Naive thymus-derived CD4-positive, alpha-beta T cell (primary cell): ENCODE results near the gene FBL. TPM values are rescaled to one million over a fixed set of nuclear protein-coding genes. Genes with fewer than 3 reads are reported as not detected.
A peak's percentile ranks its signal among the peaks of the same experiment; 100 is the strongest.
"Not testable (repeated sequence)": the region's sequence is repeated elsewhere in the genome, so short reads cannot be mapped to it uniquely, and the experiment has no call there.

Source experiments
- ATAC-seq: fragments of 150-1000 bp; cut with Tn5 transposase; 2 replicates; pipeline ENCODE4 v1.10.0; 2021; ENCODE audit warnings: mild to moderate bottlenecking, moderate library complexity
- CTCF ChIA-PET: fragments of 350-600 bp; sonication (Branson Sonifier 250); formaldehyde crosslinking; loops from one replicate; lab custom pipeline; 2021; ENCODE audit warnings: antibody characterized with exemption; lab: Charles Lee
- POLR2A ChIA-PET: fragments of 350-600 bp; sonication (Branson Sonifier 250); formaldehyde crosslinking; loops from one replicate; lab custom pipeline; 2021; ENCODE audit warnings: antibody characterized with exemption, inconsistent platforms; lab: Charles Lee
- DNase-seq, 9 donors: peaks; one replicate each; pipeline versions ENCODE4 v3.0.0 to v3.0.0-alpha.2; 2020 to 2022; ENCODE audit warnings: mixed read lengths in 1 of 9
- H3K27ac ChIP-seq: one replicate; pipeline ENCODE4 v1.7.0; 2013; ENCODE audit warnings: mild to moderate bottlenecking, low read depth, low read length, moderate library complexity
- H3K27me3 ChIP-seq, 2 donors: one replicate each; pipeline ENCODE4 v1.7.0; 2013; ENCODE audit warnings: low read length in 2 of 2, mild to moderate bottlenecking in 2 of 2, moderate library complexity in 2 of 2; ENCODE audit not compliant: control insufficient read depth in 2 of 2, insufficient read depth in 2 of 2
- H3K36me3 ChIP-seq, 3 experiments: 1 replicate in 2 of 3; 2 replicates in 1 of 3; pipeline ENCODE4 v1.7.0; 2013; ENCODE audit warnings: low read length in 3 of 3, mild to moderate bottlenecking in 3 of 3, moderate library complexity in 1 of 3; ENCODE audit not compliant: insufficient read depth in 3 of 3, control insufficient read depth in 2 of 3
- H3K4me1 ChIP-seq, 2 donors: one replicate each; pipeline ENCODE4 v1.7.0; 2013; ENCODE audit warnings: low read length in 2 of 2, mild to moderate bottlenecking in 2 of 2, moderate library complexity in 1 of 2; ENCODE audit not compliant: control insufficient read depth in 2 of 2, insufficient read depth in 2 of 2
- H3K4me3 ChIP-seq: 2 replicates; pipeline ENCODE4 v1.7.0; 2013; ENCODE audit warnings: mild to moderate bottlenecking, low read length
- H3K9me3 ChIP-seq, 3 experiments: 1 replicate in 2 of 3; 2 replicates in 1 of 3; pipeline ENCODE4 v1.7.0; 2013; ENCODE audit warnings: low read length in 3 of 3; ENCODE audit not compliant: control insufficient read depth in 2 of 3
- H3K27ac Mint-ChIP-seq, 9 donors: one replicate each; pipeline ENCODE4 v1.8.0; 2020 to 2022; ENCODE audit warnings: mixed read lengths in 9 of 9, mild to moderate bottlenecking in 8 of 9, moderate library complexity in 5 of 9, inconsistent platforms in 2 of 9
- H3K27me3 Mint-ChIP-seq, 5 donors: one replicate each; pipeline ENCODE4 v1.8.0; 2021 to 2022; ENCODE audit warnings: mixed read lengths in 5 of 5, mild to moderate bottlenecking in 1 of 5
- H3K36me3 Mint-ChIP-seq, 5 donors: one replicate each; pipeline ENCODE4 v1.8.0; 2020 to 2022; ENCODE audit warnings: mixed read lengths in 5 of 5, mild to moderate bottlenecking in 3 of 5, inconsistent platforms in 1 of 5
- H3K4me1 Mint-ChIP-seq, 7 donors: one replicate each; pipeline ENCODE4 v1.8.0; 2020 to 2022; ENCODE audit warnings: mixed read lengths in 7 of 7, mild to moderate bottlenecking in 3 of 7, inconsistent platforms in 1 of 7
- H3K4me3 Mint-ChIP-seq, 10 donors: one replicate each; pipeline ENCODE4 v1.8.0; 2020 to 2022; ENCODE audit warnings: mild to moderate bottlenecking in 10 of 10, mixed read lengths in 10 of 10, moderate library complexity in 6 of 10, inconsistent platforms in 2 of 10
- H3K9me3 Mint-ChIP-seq, 11 donors: one replicate each; pipeline ENCODE4 v1.8.0; 2020 to 2022; ENCODE audit warnings: mixed read lengths in 11 of 11, mild to moderate bottlenecking in 4 of 11, inconsistent platforms in 1 of 11, moderate library complexity in 1 of 11
- intact Hi-C, 2 donors: fragments of 100-400 bp; cut with micrococcal nuclease; formaldehyde crosslinking; loops; one replicate each; pipeline ENCODE4 v1.15.1; 2023
- polyA plus RNA-seq, 2 donors: library from polyadenylated mRNA; unstranded; fragments of 300-500 nt; fragmentation: Illumina TruSeq; gene quantifications; one replicate each; pipeline ENCODE4 v1.2.3, GENCODE V29; 2021
- total RNA-seq, 6 experiments: library from RNA in 5 of 6; stranded (reverse) in 5 of 6; gene quantifications; 1 replicate in 5 of 6; 2 replicates in 1 of 6; pipeline ENCODE4 v1.2.3 and lab custom pipeline; 2021 to 2026

FBL gene
- total and polyA plus RNA-seq, 7 experiments from 2014 or later, result 222 to 387 (median 359) TPM

GRCh38 chr19:39808688-39809087 lies 37.5 kb downstream of the FBL start:
- intact Hi-C loops, H3K27me3 ChIP-seq, H3K4me1 Mint-ChIP-seq, DNase-seq, H3K9me3 ChIP-seq, ATAC-seq, H3K36me3 Mint-ChIP-seq, H3K36me3 ChIP-seq, H3K27me3 Mint-ChIP-seq, H3K4me3 ChIP-seq, H3K4me1 ChIP-seq, H3K27ac ChIP-seq, H3K9me3 Mint-ChIP-seq, H3K4me3 Mint-ChIP-seq: not testable (repeated sequence)
- peak overlapping the region in 1 of 9 donors; percentile 36 for H3K27ac Mint-ChIP-seq
- POLR2A ChIA-PET, result interaction anchor here (1.0 to 1.2 kb wide), 2 partner anchors 8 to 114 kb away, joined by 3 read pairs; no protein-coding TSS in a partner anchor
- CTCF ChIA-PET, result interaction anchor here (0.6 to 1.7 kb wide), 3 partner anchors 16 to 698 kb away, joined by 3 to 4 read pairs (median 3); no protein-coding TSS in a partner anchor

GRCh38 chr19:39807846-39808364 lies 38.3 kb downstream of the FBL start:
- CTCF ChIA-PET, result interaction anchor here (0.6 to 1.7 kb wide), 3 partner anchors 15 to 697 kb away, joined by 3 to 4 read pairs (median 3); no protein-coding TSS in a partner anchor
- ATAC-seq, result no peak
- intact Hi-C loops, result no loop called here

GRCh38 chr19:39805104-39805503 lies 41.1 kb downstream of the FBL start:
- Histone ChIP-seq H3K27ac (no peak overlapping the region), H3K36me3 (no peaks in the 10 kb centered on the region), H3K4me1 (no peaks in the 10 kb centered on the region), H3K9me3 (no peaks in the 10 kb centered on the region), H3K27me3 (no peaks in the 10 kb centered on the region), H3K4me3 (no peak overlapping the region)
- Mint-ChIP-seq H3K27ac (peak overlapping the region in 1 of 9 donors; percentile 46), H3K36me3 (peaks cover 0 to 3% (median 0%) of the 10 kb centered on the region in 5 donors), H3K27me3 (peaks cover 5 to 17% (median 12%) of the 10 kb centered on the region in 5 donors), H3K4me1 (no peaks in the 10 kb centered on the region), H3K9me3 (peaks cover 0 to 4% (median 0%) of the 10 kb centered on the region in 11 donors), H3K4me3 (no peak overlapping the region)
- POLR2A ChIA-PET, result no interaction called here
- CTCF ChIA-PET, result no interaction called here
- DNase-seq (no peak), ATAC-seq (no peak)
- intact Hi-C loops, result no loop called here

More at GRCh38 chr19:39807846-39808364, 38.3 kb downstream of the FBL start:
- DNase-seq, result no peak
- Mint-ChIP-seq H3K4me1 (peaks cover 0 to 4% (median 0%) of the 10 kb centered on the region in 7 donors), H3K27ac (no peak overlapping the region), H3K9me3 (peaks cover 0 to 4% (median 0%) of the 10 kb centered on the region in 11 donors), H3K36me3 (peaks cover 0 to 3% (median 0%) of the 10 kb centered on the region in 5 donors), H3K27me3 (peaks cover 0 to 11% (median 8%) of the 10 kb centered on the region in 5 donors), H3K4me3 (no peak overlapping the region)
- H3K4me3 ChIP-seq, result no peak overlapping the region
- H3K4me1 ChIP-seq, result no peaks in the 10 kb centered on the region
- H3K27ac ChIP-seq, result no peak overlapping the region
- POLR2A ChIA-PET, result interaction anchor here (1.0 kb wide), 1 partner anchor 9 kb away, joined by 3 read pairs; no protein-coding TSS in a partner anchor
- no peaks in the 10 kb centered on the region for H3K9me3 ChIP-seq
- H3K36me3 ChIP-seq, result no peaks in the 10 kb centered on the region
- H3K27me3 ChIP-seq, result no peaks in the 10 kb centered on the region

GRCh38 chr19:39802958-39803357 lies 43.2 kb downstream of the FBL start:
- no peak overlapping the region for H3K27ac ChIP-seq
- peaks cover 0 to 3% (median 0%) of the 10 kb centered on the region in 5 donors for H3K36me3 Mint-ChIP-seq
- H3K9me3 Mint-ChIP-seq, result peaks cover 0 to 1% (median 0%) of the 10 kb centered on the region in 11 donors
- H3K4me1 ChIP-seq, result no peaks in the 10 kb centered on the region
- no peak overlapping the region for H3K27ac Mint-ChIP-seq
- no peaks in the 10 kb centered on the region for H3K36me3 ChIP-seq
- no peak overlapping the region for H3K4me3 ChIP-seq
- H3K9me3 ChIP-seq, result no peaks in the 10 kb centered on the region
- ChIA-PET POLR2A (no interaction called here), CTCF (interaction anchor here (0.8 to 1.2 kb wide), 3 partner anchors 20 to 41 kb away, joined by 3 read pairs; no protein-coding TSS in a partner anchor)
- DNase-seq, result no peak
- H3K27me3 ChIP-seq, result no peaks in the 10 kb centered on the region
- peaks cover 5 to 19% (median 12%) of the 10 kb centered on the region in 5 donors for H3K27me3 Mint-ChIP-seq
- intact Hi-C loops, result no loop called here
- H3K4me3 Mint-ChIP-seq, result no peak overlapping the region
- no peaks in the 10 kb centered on the region for H3K4me1 Mint-ChIP-seq
- no peak for ATAC-seq

- ChIA-PET POLR2A (interaction anchor here (0.6 kb wide), 1 partner anchor 188 kb away, joined by 3 read pairs; no protein-coding TSS in a partner anchor), CTCF (interaction anchor here (0.5 to 1.0 kb wide), 2 partner anchors 24 to 574 kb away, joined by 3 to 7 read pairs; no protein-coding TSS in a partner anchor)
- H3K36me3 Mint-ChIP-seq, result no peaks in the 10 kb centered on the region
- Histone ChIP-seq H3K27me3 (no peaks in the 10 kb centered on the region), H3K36me3 (no peaks in the 10 kb centered on the region), H3K4me3 (no peak overlapping the region), H3K4me1 (no peaks in the 10 kb centered on the region), H3K27ac (no peak overlapping the region), H3K9me3 (no peaks in the 10 kb centered on the region)
- H3K4me1 Mint-ChIP-seq, result peaks cover 0 to 7% (median 0%) of the 10 kb centered on the region in 7 donors
- H3K27me3 Mint-ChIP-seq, result peaks cover 0 to 28% (median 4%) of the 10 kb centered on the region in 5 donors
- H3K9me3 Mint-ChIP-seq, result no peaks in the 10 kb centered on the region
- no peak overlapping the region for H3K4me3 Mint-ChIP-seq
- DNase-seq (no peak), ATAC-seq (no peak)
- intact Hi-C loops, result no loop called here
- H3K27ac Mint-ChIP-seq, result no peak overlapping the region
Observed at GRCh38 chr19:39797083-39797482, 49.1 kb downstream of the FBL start.

GRCh38 chr19:39796000-39796498 lies 50.1 kb downstream of the FBL start:
- POLR2A ChIA-PET, result no interaction called here
- Mint-ChIP-seq H3K27ac (no peak overlapping the region), H3K4me1 (peaks cover 0 to 7% (median 0%) of the 10 kb centered on the region in 7 donors), H3K9me3 (no peaks in the 10 kb centered on the region), H3K36me3 (no peaks in the 10 kb centered on the region), H3K4me3 (no peak overlapping the region), H3K27me3 (peaks cover 0 to 25% (median 2%) of the 10 kb centered on the region in 5 donors)
- CTCF ChIA-PET, result interaction anchor here (0.6 to 1.0 kb wide), 2 partner anchors 48 to 589 kb away, joined by 3 to 6 read pairs; no protein-coding TSS in a partner anchor
- ATAC-seq, result no peak
- no peak for DNase-seq
- Histone ChIP-seq H3K36me3 (no peaks in the 10 kb centered on the region), H3K27ac (no peak overlapping the region), H3K4me1 (no peaks in the 10 kb centered on the region), H3K4me3 (no peak overlapping the region), H3K27me3 (no peaks in the 10 kb centered on the region), H3K9me3 (no peaks in the 10 kb centered on the region)
- intact Hi-C loops, result no loop called here
